GM20431 (cell line): ENCODE results near the gene SLC16A6.
"Not testable (repeated sequence)": the region's sequence is repeated elsewhere in the genome, so short reads cannot be mapped to it uniquely, and the experiment has no call there.

Experiments
- in situ Hi-C: fragments of 300-500 bp; cut with MseI, MboI; formaldehyde crosslinking; loops from one replicate; pipeline ENCODE4 v1.15.0; 2020; ENCODE audit warnings: low sequenced_read_pairs; ENCODE audit not compliant: unreplicated experiment

SLC16A6 gene, protein sequence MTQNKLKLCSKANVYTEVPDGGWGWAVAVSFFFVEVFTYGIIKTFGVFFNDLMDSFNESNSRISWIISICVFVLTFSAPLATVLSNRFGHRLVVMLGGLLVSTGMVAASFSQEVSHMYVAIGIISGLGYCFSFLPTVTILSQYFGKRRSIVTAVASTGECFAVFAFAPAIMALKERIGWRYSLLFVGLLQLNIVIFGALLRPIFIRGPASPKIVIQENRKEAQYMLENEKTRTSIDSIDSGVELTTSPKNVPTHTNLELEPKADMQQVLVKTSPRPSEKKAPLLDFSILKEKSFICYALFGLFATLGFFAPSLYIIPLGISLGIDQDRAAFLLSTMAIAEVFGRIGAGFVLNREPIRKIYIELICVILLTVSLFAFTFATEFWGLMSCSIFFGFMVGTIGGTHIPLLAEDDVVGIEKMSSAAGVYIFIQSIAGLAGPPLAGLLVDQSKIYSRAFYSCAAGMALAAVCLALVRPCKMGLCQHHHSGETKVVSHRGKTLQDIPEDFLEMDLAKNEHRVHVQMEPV

DNA sequence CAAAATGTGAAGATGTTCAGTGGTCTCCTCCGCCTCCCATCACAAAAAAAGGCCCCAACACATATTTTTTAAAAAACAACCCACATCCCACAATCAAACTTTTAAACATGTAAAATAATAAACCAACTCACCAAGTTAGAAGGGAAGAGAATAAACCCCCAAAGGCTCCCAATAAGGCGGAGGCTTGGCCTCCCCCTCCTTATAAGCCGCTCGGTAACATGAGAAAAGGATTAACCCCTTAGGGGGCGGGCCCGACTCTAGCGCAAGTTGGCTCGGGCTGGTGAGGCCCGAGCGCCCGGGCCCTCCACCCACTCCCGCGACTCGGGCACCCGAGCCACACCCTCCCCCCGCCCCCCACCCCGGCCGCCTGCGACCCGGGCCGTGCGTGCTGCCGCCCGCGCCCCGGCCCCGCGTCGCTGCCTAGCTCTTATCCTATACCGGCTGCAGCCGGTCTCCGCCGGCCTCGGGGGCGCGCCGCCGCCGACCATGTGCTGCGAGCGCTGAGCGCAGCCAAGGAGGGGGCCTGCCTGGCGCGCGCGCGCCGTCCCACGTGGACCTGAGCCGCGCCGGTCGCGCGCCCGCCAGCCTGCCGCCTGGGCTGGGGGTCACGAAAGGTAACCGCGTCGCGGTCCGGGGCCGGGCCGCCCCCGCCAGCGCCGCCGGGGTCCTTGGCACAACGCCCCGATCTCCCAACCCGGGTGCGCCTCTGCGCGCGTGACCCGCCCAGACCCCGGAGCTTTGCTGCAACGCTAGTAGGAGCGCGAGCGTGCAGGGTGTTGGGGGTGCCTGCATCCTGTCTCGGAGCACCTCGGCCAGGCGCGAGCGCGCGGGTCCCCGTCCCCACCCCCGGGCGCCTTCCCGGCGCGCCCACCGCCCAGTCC is at the start of gene SLC16A6, which contains the start of gene ARSG:
Gene SLC16A6, minus strand, starts transcription at position 173 of the 881 bp plus-strand sequence. CDS start 12,807 bp downstream, outside the sequence.
Gene ARSG, plus strand, starts transcription at position 541 of the 881 bp plus-strand sequence. CDS start 15,999 bp downstream, outside the sequence.
- in situ Hi-C loops: no loop called here

DNA sequence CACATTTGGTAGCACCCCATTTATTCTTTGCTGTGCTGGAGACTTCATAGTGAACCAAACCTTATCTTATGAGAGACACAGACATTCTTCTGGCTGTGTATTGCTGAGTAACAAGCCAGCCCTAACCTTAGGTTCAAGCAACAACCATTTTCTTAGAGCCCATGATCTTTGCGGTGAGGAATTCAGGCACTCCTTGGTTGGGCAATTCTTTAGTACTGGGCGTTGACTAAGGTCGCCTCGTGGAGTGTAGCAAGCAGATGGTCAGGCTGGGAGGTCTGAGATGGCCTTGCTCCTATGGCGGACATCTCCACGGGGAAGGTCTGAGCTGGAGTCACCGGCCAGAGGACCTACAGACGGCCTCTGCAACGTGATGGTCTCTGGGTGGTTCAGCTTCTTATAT is 43.5 kb upstream of the SLC16A6 start:
- in situ Hi-C loops: no loop called here

DNA sequence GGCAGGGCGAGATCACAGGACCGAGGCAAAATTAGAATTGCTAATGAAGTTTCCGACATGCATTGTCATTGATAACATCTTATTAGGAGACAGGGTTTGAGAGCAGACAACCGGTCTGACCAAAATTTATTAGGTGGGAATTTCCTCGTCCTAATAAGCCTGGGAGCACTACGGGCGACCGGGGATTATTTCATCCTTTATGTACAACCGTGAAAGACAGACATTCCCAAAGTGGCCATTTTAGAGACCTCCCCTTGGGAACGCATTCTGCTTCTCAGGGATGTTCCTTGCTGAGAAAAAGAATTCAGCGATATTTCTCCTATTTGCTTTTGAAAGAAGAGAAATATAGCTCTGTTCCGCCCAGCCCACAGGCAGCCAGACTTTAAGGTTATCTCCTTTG is 41.0 kb upstream of the SLC16A6 start:
- in situ Hi-C loops: not testable (repeated sequence)

DNA sequence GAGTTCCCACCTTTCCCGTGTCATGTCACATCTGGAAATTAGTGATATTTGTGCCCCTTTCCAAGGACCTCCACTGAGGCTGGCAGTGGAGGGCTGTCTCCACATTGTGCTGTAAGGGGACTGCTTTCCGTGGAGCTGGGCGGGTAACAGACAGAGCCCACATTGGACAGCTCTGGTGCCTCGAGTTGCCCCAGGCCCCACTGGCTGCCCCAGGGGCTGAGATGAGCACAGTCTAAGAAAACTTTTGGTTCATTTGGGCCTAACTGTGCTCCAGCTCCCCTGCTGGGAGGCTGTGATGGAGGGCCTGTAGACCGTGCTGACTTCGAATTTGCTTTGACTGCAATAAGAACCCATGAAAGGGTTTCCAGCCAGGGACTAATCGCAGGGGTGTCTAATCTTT is 38.4 kb upstream of the SLC16A6 start:
- in situ Hi-C loops: no loop called here

DNA sequence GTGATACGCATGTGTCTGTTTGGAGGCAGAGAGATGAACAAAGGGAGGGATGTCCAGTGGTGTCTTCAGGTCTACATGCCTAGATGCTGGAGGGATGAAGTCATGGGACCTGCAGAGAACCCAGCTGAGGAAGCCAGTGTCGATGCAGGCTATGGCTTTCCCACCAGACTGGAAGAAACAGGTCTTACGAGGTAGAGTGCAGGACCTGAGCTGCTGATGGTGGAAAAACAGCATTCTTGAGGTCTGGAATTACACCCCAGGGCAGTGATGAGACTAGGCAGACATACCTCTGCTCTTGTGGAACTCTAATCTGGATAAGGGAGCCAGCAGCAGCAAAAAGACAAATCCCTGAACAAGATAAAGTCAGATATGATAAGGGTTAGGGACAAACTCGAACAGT is 37.7 kb upstream of the SLC16A6 start:
- in situ Hi-C loops: no loop called here

DNA sequence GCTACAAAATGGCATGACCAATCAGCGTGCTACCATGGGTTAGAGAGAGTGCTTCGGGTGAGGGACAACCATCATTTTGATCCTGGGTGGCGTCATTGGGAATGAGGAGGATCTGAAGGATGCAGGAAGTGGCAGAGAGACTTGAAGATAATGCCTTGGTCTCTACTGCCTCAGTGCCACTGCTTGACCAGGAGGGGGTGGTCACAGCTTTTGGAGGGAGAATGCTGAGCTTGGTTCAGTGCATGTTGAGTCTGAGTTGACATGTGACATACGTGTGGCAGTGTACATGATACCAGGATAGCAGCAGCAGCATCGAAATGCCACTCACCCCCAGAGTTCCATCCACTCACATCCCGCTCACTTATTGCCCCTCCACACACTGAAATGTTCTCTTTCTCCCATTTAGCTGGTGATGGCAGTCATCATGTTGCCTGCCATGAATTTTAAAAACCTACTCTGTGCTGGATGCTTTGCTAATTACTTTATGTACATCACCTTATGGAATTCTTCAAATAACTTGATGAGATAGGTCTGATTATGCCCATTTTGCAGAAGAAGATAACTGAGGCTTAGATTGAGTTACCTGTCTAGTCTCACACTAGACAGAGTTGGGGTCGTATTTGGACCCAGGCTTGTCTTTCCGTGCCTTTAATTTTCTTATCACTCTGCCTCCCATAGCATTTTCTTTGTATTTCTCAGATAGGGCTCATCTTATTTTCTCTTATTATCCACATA is 37.1 kb upstream of the SLC16A6 start:
- in situ Hi-C loops: no loop called here

DNA sequence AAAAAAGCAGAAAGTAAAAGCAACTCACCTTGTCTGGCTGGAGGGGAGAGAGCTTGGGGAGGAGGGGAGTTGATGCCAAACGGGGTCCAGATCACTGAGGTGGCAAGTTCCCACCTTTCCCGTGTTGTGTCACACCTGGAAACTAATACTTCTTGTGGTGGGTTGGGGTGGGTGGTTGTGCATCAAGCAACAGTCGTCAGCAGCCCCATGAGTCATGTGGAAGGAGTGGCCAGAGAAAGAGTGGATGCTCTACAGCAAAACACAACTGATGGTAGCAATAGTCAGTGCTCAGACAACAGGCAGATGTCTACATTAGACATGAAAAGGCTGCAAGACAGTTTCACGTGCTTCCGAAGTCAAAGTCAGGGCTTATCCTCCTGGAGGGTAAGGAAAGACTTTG is 35.8 kb upstream of the SLC16A6 start:
- in situ Hi-C loops: no loop called here

DNA sequence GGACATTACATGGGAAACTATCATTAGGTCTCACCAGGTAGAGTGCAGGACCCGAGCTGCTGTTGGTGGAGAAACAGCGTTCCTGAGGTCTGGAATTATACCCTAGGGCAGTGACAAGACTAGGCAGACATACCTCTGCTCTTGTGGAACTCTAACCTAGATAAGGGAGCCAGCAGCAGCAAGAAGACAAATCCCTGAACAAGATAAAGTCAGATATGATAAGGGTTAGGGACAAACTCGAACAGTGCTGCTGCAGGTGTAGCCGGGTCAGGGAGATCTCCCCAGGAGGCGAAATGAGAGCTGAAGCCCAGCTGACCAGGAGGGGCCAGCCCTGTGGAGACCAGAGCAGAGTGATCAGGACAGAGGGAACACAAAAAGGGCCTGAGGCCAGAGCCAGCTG is 35.0 kb upstream of the SLC16A6 start:
- in situ Hi-C loops: no loop called here

DNA sequence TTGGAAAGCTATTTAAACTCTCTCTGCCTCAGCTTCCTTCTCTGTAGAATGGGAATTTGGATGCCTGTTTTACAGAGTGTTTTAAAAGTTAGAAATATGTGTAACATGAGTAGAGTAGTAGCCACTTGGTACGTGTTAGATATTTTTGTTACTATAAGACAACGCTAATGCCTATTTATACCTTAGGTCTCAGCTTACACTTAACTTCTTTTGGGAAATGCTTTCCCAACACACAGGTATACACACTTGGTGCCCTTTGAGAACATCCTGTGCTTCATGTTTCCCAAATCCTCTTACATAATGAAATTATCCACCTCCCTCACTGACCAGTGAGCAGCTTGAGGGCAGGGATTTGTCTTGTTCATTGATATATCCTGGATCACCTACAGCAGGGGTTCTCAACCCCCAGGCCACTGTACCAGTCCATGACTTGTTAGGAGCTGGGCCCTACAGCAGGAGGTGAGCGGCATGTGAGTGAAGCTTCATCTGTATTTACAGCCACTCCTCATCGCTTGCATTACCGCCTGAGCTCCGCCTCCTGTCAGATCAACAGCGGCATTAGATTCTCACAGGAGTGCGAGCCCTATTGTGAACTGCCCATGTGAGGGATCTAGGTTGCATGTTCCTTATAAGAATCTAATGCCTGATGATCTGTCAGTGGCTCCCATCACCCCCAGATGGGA is 33.9 kb upstream of the SLC16A6 start:
- in situ Hi-C loops: no loop called here

DNA sequence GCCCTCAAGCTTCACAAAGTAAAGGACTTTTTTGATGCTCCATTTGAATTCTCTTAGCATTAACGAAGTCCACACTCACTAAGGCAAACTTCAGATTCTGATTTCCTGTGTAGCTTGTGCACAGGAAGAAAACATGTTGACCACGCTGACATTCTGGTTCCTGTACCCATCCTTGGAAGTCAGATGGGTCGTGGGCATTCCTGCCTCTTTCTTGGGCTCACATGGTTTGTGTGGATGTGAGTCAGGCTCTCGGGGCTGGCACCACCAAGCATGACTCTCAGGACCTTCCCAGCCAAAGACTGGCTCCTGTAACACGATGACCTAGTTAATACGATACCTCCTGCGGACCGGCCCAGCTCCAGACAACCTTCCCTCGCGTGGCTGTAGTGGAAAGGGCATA is 33.2 kb upstream of the SLC16A6 start:
- in situ Hi-C loops: no loop called here

DNA sequence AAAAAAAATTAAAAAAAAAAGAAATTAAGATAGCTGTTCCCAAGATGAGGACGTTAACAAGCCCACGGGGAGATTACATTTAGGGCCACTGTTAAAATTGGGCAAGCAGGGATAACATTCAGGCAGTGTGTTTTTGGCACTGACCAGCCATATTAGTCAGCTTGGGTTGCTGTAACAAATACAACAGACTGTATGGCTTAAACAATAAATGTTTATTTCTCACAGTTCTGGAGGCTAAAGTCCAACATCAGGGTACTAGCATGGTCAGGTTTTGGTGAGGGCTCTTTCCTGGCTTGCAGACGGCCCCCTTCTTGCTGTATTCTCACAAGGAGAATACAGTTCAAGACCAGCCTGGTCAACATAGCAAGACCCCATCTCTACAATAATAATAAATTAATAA is 31.7 kb upstream of the SLC16A6 start:
- in situ Hi-C loops: no loop called here

DNA sequence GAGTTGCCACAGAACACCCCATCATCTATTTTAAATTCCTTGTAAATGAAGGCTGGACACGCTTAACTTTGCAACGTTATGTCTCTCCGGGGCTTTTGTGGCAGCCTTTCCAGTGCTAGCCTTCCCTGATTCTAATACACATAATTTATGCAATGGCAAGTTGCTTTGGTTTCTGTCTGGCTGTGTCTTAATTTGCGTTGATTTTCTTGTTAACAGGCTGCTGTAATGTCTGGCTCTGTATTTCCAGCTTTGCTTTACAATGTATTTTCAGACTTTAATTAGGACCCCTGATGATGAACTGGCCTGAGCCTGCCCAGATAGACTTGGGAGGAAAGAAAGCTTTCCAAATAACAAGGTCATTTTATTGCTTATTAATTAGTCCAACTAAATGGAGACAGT is 30.6 kb upstream of the SLC16A6 start:
- in situ Hi-C loops: no loop called here

DNA sequence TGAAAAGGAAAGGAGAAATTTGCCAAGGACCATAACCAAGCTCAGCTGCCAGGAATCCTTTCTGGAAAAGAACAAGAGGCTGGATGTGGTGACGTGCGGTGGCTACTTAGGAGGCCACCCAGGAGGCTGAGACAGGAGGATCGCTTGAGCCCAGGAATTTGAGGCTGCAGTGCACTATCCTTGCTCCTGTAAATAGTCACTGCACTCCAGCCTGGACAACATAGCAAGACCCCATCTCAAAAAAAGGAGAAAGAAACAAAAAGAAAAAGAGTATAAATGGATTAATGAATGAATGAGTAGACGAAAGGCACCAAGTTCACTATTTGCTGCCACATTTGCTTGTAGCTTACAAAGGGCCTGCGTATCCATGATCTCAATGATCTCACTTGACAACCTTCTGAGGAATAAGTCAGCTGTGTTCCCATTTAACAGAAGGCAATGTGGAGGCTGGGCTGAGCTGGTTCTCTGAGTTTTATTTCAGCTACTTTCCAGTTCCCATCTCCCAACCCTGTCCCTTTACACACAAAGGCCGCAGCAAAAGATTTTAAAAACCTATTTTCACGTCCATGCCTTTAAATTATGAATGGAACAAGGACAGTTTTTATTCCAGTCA is 30.1 kb upstream of the SLC16A6 start:
- in situ Hi-C loops: no loop called here

DNA sequence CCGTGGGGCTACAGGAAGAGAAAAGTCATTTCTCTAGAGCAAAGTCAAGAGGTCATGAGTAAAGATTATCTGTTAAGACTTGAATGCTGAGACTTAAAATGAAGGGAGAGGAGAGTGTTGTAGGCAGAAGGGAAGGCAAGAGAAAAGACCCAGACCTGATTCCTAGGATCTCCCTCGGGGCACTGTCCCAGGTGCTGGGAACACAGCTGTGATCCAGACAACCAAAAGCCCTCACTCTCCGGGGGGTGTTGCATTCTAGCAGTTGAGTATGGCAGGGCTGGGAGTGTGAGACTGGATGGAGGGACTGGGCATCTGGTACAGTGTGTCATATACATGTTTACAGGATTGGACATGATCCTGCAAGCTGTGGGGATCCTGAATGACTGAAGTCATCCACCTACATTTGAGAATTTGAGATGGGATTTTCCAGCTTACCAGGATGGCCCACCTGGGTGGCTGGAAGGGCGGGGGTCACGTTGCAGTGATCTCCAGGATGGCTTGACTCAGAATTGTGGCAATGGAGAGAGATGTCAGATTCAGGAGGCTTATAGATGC is 29.5 kb upstream of the SLC16A6 start:
- in situ Hi-C loops: no loop called here

DNA sequence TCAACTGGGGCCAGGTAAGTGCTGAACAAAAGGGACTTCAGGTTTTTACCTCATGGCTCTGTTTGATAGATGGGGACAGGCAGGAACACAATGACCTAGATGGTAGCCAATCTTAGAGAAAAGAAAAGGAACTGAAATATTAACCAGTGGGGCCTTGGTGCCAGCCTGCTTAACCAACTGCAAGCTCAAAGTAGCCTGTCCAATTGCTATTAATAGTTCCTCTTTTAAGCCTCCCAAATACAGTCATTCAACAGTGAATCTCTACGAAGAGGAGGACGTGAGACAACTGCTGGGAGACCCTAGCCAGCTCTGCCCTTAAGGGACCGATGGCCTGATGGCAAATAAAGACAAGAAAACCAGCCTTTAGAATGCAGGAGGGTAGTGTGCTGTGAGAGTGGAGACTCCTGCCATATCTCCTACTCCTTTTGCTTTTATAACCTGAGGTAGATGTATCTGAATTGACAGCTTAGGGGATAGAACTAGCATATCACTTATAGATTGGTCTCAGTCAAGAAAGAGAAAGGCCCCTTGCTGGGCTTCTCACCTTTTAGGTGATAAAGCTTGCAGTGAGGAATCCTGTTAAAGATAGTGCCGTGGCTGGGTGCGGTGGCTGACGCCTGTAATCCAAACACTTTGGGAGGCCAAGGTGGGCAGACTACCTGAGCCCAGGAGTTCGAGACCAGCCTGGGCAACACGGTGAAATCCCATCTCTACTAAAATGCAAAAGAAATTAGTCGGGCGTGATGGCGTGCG is 28.7 kb upstream of the SLC16A6 start:
- in situ Hi-C loops: no loop called here

DNA sequence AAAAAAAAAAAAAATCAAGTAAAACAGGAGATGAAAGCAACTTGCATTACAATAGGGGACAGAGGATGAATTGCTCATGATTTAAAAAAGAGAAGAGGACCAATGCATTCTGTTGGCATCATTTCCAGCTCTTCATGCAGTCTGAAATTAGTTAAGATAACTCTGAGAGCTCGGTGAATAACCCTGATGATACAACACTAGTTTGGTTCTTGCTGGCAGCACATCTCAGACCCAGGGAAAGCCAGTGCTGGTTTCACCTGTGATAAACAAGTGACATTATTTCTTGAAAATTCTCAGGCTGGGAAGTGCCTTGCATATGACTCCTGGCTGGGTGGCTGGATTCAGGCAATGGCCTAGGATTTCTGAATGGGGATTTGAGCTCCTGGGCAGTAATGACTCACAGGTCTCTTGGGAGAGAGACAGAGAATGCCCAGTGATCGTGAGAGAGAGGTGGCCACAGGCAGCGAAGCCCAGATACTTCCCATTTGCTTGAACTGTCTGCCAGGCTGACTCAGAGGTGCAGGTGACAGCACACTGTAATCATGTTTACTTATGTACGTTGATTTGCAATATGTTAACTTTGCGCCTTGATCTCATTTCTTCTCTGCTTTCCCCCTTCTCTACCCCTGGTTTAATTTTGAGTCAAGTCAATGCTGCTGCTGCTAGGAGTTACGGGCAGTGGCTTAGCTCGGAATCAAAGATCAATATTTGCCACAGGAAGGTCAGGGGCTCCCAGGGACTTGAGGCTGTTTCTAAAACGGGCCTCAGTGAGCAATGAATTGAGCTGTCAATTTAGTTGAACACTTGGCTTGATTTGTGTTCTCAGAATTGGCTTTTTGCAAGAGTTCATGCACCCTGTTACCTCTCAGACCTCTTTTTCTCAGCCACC is 27.4 kb upstream of the SLC16A6 start:
- in situ Hi-C loops: no loop called here

DNA sequence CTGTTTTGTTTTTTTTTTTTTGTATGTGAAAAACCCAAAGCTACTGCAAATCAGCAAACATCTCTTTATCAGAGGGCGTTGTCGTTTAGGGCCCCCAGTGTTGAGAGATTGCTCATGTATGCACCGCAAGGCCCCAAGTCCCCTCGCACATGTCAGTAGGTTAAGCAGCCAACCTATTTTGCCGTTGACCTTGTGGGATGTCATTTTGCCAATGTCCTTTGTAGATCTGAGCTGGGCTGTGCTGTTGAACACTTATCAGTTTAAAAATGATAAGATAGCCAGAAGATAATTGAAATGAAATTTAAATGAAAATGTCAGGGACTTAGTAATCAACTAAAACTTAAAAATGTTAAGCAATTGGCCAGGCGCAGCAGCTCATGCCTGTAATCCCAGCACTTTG is 26.5 kb upstream of the SLC16A6 start:
- in situ Hi-C loops: no loop called here
